CD4-positive, CD25-positive, alpha-beta regulatory T cell (primary cell): ENCODE data around the gene ZNF618. TPM values are rescaled to one million over a fixed set of nuclear protein-coding genes. Genes with fewer than 3 reads are reported as not detected.

Experiments used
- ATAC-seq, 2 donors: fragments of 150-1000 bp; cut with Tn5 transposase; one replicate each; pipeline ENCODE4 v1.10.0; 2021; ENCODE audit warnings: low read depth in 2 of 2, moderate number of reproducible peaks in 2 of 2, moderate library complexity in 1 of 2
- DNase-seq, 3 donors: peaks; one replicate each; pipeline versions ENCODE4 v3.0.0 to v3.0.0-alpha.2; 2012 to 2022; ENCODE audit warnings: mixed read lengths in 1 of 3
- H3K27ac ChIP-seq: one replicate; pipeline ENCODE4 v1.7.0; 2013; ENCODE audit warnings: mild to moderate bottlenecking, low read length; ENCODE audit not compliant: insufficient read depth, poor library complexity, severe bottlenecking
- H3K27me3 ChIP-seq: one replicate; pipeline ENCODE4 v1.7.0; 2013; ENCODE audit warnings: low read length; ENCODE audit not compliant: control insufficient read depth, insufficient read depth
- H3K36me3 ChIP-seq: one replicate; pipeline ENCODE4 v1.7.0; 2013; ENCODE audit warnings: mild to moderate bottlenecking, low read length, moderate library complexity; ENCODE audit not compliant: control insufficient read depth, insufficient read depth
- H3K4me1 ChIP-seq: 2 replicates; pipeline ENCODE4 v1.7.0; 2013; ENCODE audit warnings: mild to moderate bottlenecking, low read length; ENCODE audit not compliant: insufficient read depth, control insufficient read depth, poor library complexity, severe bottlenecking
- H3K4me3 ChIP-seq: one replicate; pipeline ENCODE4 v1.7.0; 2013; ENCODE audit warnings: low read depth, mild to moderate bottlenecking, low read length, moderate library complexity
- H3K9me3 ChIP-seq, 2 experiments: 1 replicate in 1 of 2; 2 replicates in 1 of 2; pipeline ENCODE4 v1.7.0; 2013; ENCODE audit warnings: low read length in 2 of 2, mild to moderate bottlenecking in 1 of 2, moderate library complexity in 1 of 2; ENCODE audit not compliant: control insufficient read depth in 2 of 2
- H3K27ac Mint-ChIP-seq, 3 donors: one replicate each; pipeline ENCODE4 v1.8.0; 2020 to 2022; ENCODE audit warnings: mild to moderate bottlenecking in 3 of 3, mixed read lengths in 3 of 3, moderate library complexity in 2 of 3
- H3K27me3 Mint-ChIP-seq: one replicate; pipeline ENCODE4 v1.8.0; 2022; ENCODE audit warnings: mild to moderate bottlenecking, mixed read lengths
- H3K36me3 Mint-ChIP-seq: one replicate; pipeline ENCODE4 v1.8.0; 2020; ENCODE audit warnings: mixed read lengths
- H3K4me1 Mint-ChIP-seq, 4 donors: one replicate each; pipeline ENCODE4 v1.8.0; 2020 to 2022; ENCODE audit warnings: mixed read lengths in 4 of 4, mild to moderate bottlenecking in 1 of 4
- H3K4me3 Mint-ChIP-seq, 4 donors: one replicate each; pipeline ENCODE4 v1.8.0; 2020 to 2022; ENCODE audit warnings: mild to moderate bottlenecking in 4 of 4, mixed read lengths in 4 of 4, moderate library complexity in 3 of 4
- H3K9me3 Mint-ChIP-seq, 7 donors: one replicate each; pipeline ENCODE4 v1.8.0; 2020 to 2022; ENCODE audit warnings: mixed read lengths in 7 of 7, mild to moderate bottlenecking in 3 of 7, moderate library complexity in 2 of 7
- polyA plus RNA-seq, 4 donors: library from polyadenylated mRNA; unstranded; fragments of 300-500 nt; fragmentation: Illumina TruSeq; gene quantifications; one replicate each; pipeline ENCODE4 v1.2.3, GENCODE V29; 2021
- total RNA-seq: library from RNA; stranded (reverse); gene quantifications from one replicate; pipeline ENCODE4 v1.2.3, GENCODE V29; 2022

ZNF618 gene
- total and polyA plus RNA-seq, 5 donors from 2014 or later: 0.86 TPM; not detected in 4

- Histone ChIP-seq H3K4me3 (no peak within 1 kb of the TSS), H3K36me3 (no peaks in the 10 kb centered on the region), H3K27ac (no peak within 1 kb of the TSS), H3K4me1 (no peaks in the 10 kb centered on the region), H3K27me3 (no peaks in the 10 kb centered on the region), H3K9me3 (peaks cover 0 to 3% of the 10 kb centered on the region in 2 experiments)
- H3K9me3 Mint-ChIP-seq: peaks cover 0 to 9% (median 4%) of the 10 kb centered on the region in 7 donors
- H3K36me3 Mint-ChIP-seq: no peaks in the 10 kb centered on the region
- H3K4me3 Mint-ChIP-seq: no peak within 1 kb of the TSS
- no peak for ATAC-seq
- H3K27me3 Mint-ChIP-seq: peaks cover 42% of the 10 kb centered on the region
- DNase-seq: no peak
- H3K4me1 Mint-ChIP-seq: peaks cover 0 to 17% (median 0%) of the 10 kb centered on the region in 4 donors
- H3K27ac Mint-ChIP-seq: no peak within 1 kb of the TSS
These were observed 223.0 kb downstream of the ZNF618 start, which contains the start of gene KIF12 for GRCh38 chr9:114098936-114099668. KIF12 (minus strand) TSS chr9:114099292; CDS start chr9:114099276, 16 bp downstream.

- H3K4me3 ChIP-seq: no peak overlapping the region
- Mint-ChIP-seq H3K4me3 (no peak overlapping the region), H3K27ac (no peak overlapping the region), H3K4me1 (peaks cover 0 to 17% (median 0%) of the 10 kb centered on the region in 4 donors), H3K9me3 (peaks cover 0 to 9% (median 4%) of the 10 kb centered on the region in 7 donors), H3K36me3 (no peaks in the 10 kb centered on the region), H3K27me3 (peaks cover 42% of the 10 kb centered on the region)
- H3K36me3 ChIP-seq: no peaks in the 10 kb centered on the region
- no peak overlapping the region for H3K27ac ChIP-seq
- H3K27me3 ChIP-seq: no peaks in the 10 kb centered on the region
- no peak for ATAC-seq
- H3K9me3 ChIP-seq: peaks cover 0 to 3% of the 10 kb centered on the region in 2 experiments
- no peaks in the 10 kb centered on the region for H3K4me1 ChIP-seq
- DNase-seq: no peak
These were observed 223.7 kb downstream of the ZNF618 start for GRCh38 chr9:114099669-114100270.

- Mint-ChIP-seq H3K27me3 (peaks cover 35% of the 10 kb centered on the region), H3K4me3 (no peak overlapping the region)
- no peak for DNase-seq
These were observed 224.4 kb downstream of the ZNF618 start for GRCh38 chr9:114100536-114100935.

GRCh38 chr9:114102484-114102883, 226.4 kb downstream of the ZNF618 start:
- H3K27ac ChIP-seq: no peak overlapping the region
- H3K27me3 ChIP-seq: no peaks in the 10 kb centered on the region
- H3K9me3 Mint-ChIP-seq: peaks cover 0 to 9% (median 4%) of the 10 kb centered on the region in 7 donors
- H3K27ac Mint-ChIP-seq: no peak overlapping the region
- H3K27me3 Mint-ChIP-seq: peaks cover 17% of the 10 kb centered on the region
- ATAC-seq (no peak), DNase-seq (no peak)
- no peak overlapping the region for H3K4me3 ChIP-seq
- no peaks in the 10 kb centered on the region for H3K36me3 Mint-ChIP-seq
- no peaks in the 10 kb centered on the region for H3K4me1 ChIP-seq
- H3K9me3 ChIP-seq: peaks cover 0 to 3% of the 10 kb centered on the region in 2 experiments
- no peaks in the 10 kb centered on the region for H3K36me3 ChIP-seq
- H3K4me1 Mint-ChIP-seq: peaks cover 0 to 8% (median 0%) of the 10 kb centered on the region in 4 donors
- H3K4me3 Mint-ChIP-seq: no peak overlapping the region

More at GRCh38 chr9:114100536-114100935, 224.4 kb downstream of the ZNF618 start:
- Histone ChIP-seq H3K36me3 (no peaks in the 10 kb centered on the region), H3K9me3 (peaks cover 0 to 3% of the 10 kb centered on the region in 2 experiments), H3K4me1 (no peaks in the 10 kb centered on the region), H3K27me3 (no peaks in the 10 kb centered on the region), H3K27ac (no peak overlapping the region), H3K4me3 (no peak overlapping the region)
- Mint-ChIP-seq H3K36me3 (no peaks in the 10 kb centered on the region), H3K4me1 (peaks cover 0 to 17% (median 0%) of the 10 kb centered on the region in 4 donors), H3K9me3 (peaks cover 0 to 9% (median 4%) of the 10 kb centered on the region in 7 donors), H3K27ac (no peak overlapping the region)
- ATAC-seq: no peak

- no peaks in the 10 kb centered on the region for H3K36me3 Mint-ChIP-seq
- Histone ChIP-seq H3K4me3 (no peak overlapping the region), H3K27me3 (no peaks in the 10 kb centered on the region), H3K36me3 (no peaks in the 10 kb centered on the region), H3K9me3 (peaks cover 0 to 3% of the 10 kb centered on the region in 2 experiments), H3K4me1 (no peaks in the 10 kb centered on the region), H3K27ac (no peak overlapping the region)
- no peak overlapping the region for H3K27ac Mint-ChIP-seq
- H3K9me3 Mint-ChIP-seq: peaks cover 0 to 9% (median 4%) of the 10 kb centered on the region in 7 donors
- H3K27me3 Mint-ChIP-seq: peaks cover 13% of the 10 kb centered on the region
- no peak for DNase-seq
- H3K4me1 Mint-ChIP-seq: no peaks in the 10 kb centered on the region
- H3K4me3 Mint-ChIP-seq: no peak overlapping the region
- no peak for ATAC-seq
These were observed 229.1 kb downstream of the ZNF618 start for GRCh38 chr9:114105236-114105635.

Other genes with a start within 250 kb of the ZNF618 start
- gene AMBP, start 202.0 kb downstream of the ZNF618 start, total RNA-seq: not detected
- gene AMBP, start 202.0 kb downstream of the ZNF618 start, polyA plus RNA-seq: not detected
- gene KIF12, start 223.0 kb downstream of the ZNF618 start, total RNA-seq: not detected
- gene KIF12, start 223.0 kb downstream of the ZNF618 start, polyA plus RNA-seq: not detected